ENCODE measurements around the gene OS9. TPM values are rescaled to one million over a fixed set of nuclear protein-coding genes. Genes with fewer than 3 reads are reported as not detected.
"Not testable (repeated sequence)": the region's sequence is repeated elsewhere in the genome, so short reads cannot be mapped to it uniquely, and the experiment has no call there.

Gene OS9
- total and polyA plus RNA-seq, 2 of the 4 experiments (the other 2 are of a cell fraction) = 159 to 272 TPM

DNA sequence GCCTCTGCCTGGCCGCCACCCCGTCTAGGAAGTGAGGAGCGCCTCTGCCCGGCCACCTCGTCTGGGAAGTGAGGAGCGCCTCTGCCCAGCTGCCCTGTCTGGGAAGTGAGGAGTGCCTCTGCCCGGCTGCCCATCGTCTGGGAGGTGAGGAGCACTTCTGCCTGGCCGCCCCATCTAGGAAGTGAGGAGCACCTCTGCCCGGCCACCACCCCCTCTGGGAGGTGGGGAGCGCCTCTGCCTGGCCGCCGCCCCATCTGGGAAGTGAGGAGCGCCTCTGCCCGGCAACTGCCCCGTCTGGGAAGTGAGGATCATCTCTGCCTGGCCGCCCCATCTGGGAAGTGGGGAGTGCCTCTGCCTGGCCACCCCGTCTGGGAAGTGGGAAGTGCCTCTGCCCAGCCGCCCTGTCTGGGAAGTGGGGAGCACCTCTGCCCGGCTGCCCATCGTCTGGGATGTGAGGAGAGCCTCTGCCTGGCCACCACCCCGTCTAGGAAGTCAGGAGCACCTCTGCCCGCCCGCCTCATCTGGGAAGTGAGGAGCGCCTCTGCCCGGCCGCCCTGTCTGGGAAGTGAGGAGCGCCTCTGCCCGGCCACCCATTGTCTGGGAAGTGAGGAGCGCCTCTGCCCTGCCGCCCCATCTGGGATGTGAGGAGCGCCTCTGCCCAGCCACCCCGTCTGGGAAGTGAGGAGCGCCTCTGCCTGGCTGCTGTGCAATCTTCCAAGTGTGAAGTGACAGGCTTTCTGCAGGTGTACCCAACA, 28.7 kb upstream of the OS9 start:
- H3K56ac ChIP-seq (ENCODE audit: extremely low read depth, insufficient read depth, low read length); H3K14ac ChIP-seq (replicated peaks; ENCODE audit: low read depth, low read length); ATAC-seq (ENCODE audit: low read depth); H3K9me1 ChIP-seq (ENCODE audit: insufficient read depth, low read length); H3K4ac ChIP-seq (ENCODE audit: low read depth, low read length); intact Hi-C loops (cut with micrococcal nuclease); H4K91ac ChIP-seq (ENCODE audit: insufficient read depth, low read depth, low read length); H3K23ac ChIP-seq (ENCODE audit: low read depth, low read length); H3K36me3 ChIP-seq (ENCODE audit: control insufficient read depth, insufficient read depth, low read length); in situ Hi-C loops (cut with MboI; ENCODE audit: low sequenced_read_pairs); H2BK15ac ChIP-seq (ENCODE audit: low read depth, low read length); H3K27ac ChIP-seq (ENCODE audit: insufficient read depth, low read length); H3K27me3 ChIP-seq (ENCODE audit: control insufficient read depth, insufficient read depth, low read length); H4K20me1 ChIP-seq (ENCODE audit: insufficient read depth, low read length); H3K18ac ChIP-seq (ENCODE audit: low read depth, low read length); BruUV-seq (replicated peaks); CTCF ChIA-PET; H3K4me1 ChIP-seq (ENCODE audit: control insufficient read depth, insufficient read depth, low read length); POLR2A ChIA-PET (ENCODE audit: unreplicated experiment); H3K9ac ChIP-seq (ENCODE audit: low read depth, low read length); H2BK120ac ChIP-seq (ENCODE audit: low read depth, low read length); H3K4me3 ChIP-seq (ENCODE audit: insufficient read depth, low read depth, low read length); H2AFZ ChIP-seq (replicated peaks; ENCODE audit: low read length, poor library complexity); H3K4me2 ChIP-seq (ENCODE audit: low read depth, low read length); H4K5ac ChIP-seq (ENCODE audit: low read depth, low read length); DNase-seq; H2BK5ac ChIP-seq (ENCODE audit: low read depth, low read length, poor library complexity, severe bottlenecking); H4K8ac ChIP-seq (ENCODE audit: low read depth in 2 of 2, low read length in 2 of 2); H3K79me1 ChIP-seq (ENCODE audit: low read depth in 1 of 2, low read length in 2 of 2); H2AK5ac ChIP-seq (ENCODE audit: low read depth, low read length); H3K9me3 ChIP-seq (ENCODE audit: control insufficient read depth, insufficient read depth, low read length); H2AK9ac ChIP-seq (replicated peaks; ENCODE audit: low read depth, low read length, poor library complexity); H2BK20ac ChIP-seq (ENCODE audit: low read depth, low read length): not testable (repeated sequence)
- dilution Hi-C loops (cut with HindIII; ENCODE audit: low sequenced_read_pairs, unreplicated experiment) = loop anchor here (25.0 kb wide), 1 partner anchor 103 kb away; the partner anchor contains the start of gene KIF5A
- 80% methylated on average over 5 of the region's 34 CpGs; no CpG with 5 or more reads in 1 of the 2 experiments for WGBS, 2 experiments (ENCODE audit: extremely low coverage in 2 of 2, insufficient read length in 1 of 2)

All from IMR-90 (cell line).